Calu3 (cell line): ENCODE data around the gene HIGD1B. TPM values are rescaled to one million over a fixed set of nuclear protein-coding genes. Genes with fewer than 3 reads are reported as not detected.

ENCODE experiments used
- BruUV-seq: library from RNA; stranded (reverse); fragments of 400-500 nt; replicated peaks from 2 replicates; lab custom pipeline; 2021; lab: Mats Ljungman, UMichigan
- CTCF ChIA-PET: fragments of 300-600 bp; sonication (Branson Sonifier 250); formaldehyde crosslinking; loops from one replicate; lab custom pipeline; 2022; ENCODE audit warnings: antibody characterized with exemption; lab: Charles Lee
- DNase-seq: peaks from one replicate; pipeline ENCODE4 v3.0.0; 2022
- H3K27ac Mint-ChIP-seq: one replicate; pipeline ENCODE4 v1.8.0; 2022; ENCODE audit warnings: mixed read lengths; ENCODE audit not compliant: unreplicated experiment
- H3K27me3 Mint-ChIP-seq: one replicate; pipeline ENCODE4 v1.8.0; 2022; ENCODE audit warnings: mixed read lengths; ENCODE audit not compliant: unreplicated experiment
- H3K36me3 Mint-ChIP-seq: one replicate; pipeline ENCODE4 v1.8.0; 2022; ENCODE audit warnings: mild to moderate bottlenecking, moderate library complexity, mixed read lengths; ENCODE audit not compliant: insufficient read depth, unreplicated experiment
- H3K4me1 Mint-ChIP-seq: one replicate; pipeline ENCODE4 v1.8.0; 2022; ENCODE audit warnings: mild to moderate bottlenecking, low read depth, mixed read lengths; ENCODE audit not compliant: unreplicated experiment
- H3K4me3 Mint-ChIP-seq: one replicate; pipeline ENCODE4 v1.8.0; 2022; ENCODE audit warnings: mild to moderate bottlenecking, low read depth, moderate library complexity, mixed read lengths; ENCODE audit not compliant: unreplicated experiment
- H3K9me3 Mint-ChIP-seq: one replicate; pipeline ENCODE4 v1.8.0; 2022; ENCODE audit warnings: low read depth, mixed read lengths; ENCODE audit not compliant: unreplicated experiment
- intact Hi-C: fragments of 100-400 bp; cut with micrococcal nuclease; formaldehyde crosslinking; loops from one replicate; pipeline ENCODE4 v1.10.0; 2022; ENCODE audit not compliant: unreplicated experiment
- total RNA-seq: library from RNA; stranded (reverse); gene quantifications from 2 replicates; pipeline ENCODE4 v1.2.3, GENCODE V29; 2022
- TF ChIP-seq, protein P1 (sequence below): fragments of 200-600 bp; IDR thresholded peaks from one replicate; pipeline ENCODE4 v1.8.0; 2022; ENCODE audit warnings: antibody characterized with exemption; ENCODE audit not compliant: unreplicated experiment

The HIGD1B gene
- total RNA-seq, 1 experiment from 2014 or later: not detected

GRCh38 chr17:44899074-44899782 lies 51.5 kb downstream of the HIGD1B start, which contains the start of gene EFTUD2:
Gene EFTUD2, minus strand, starts transcription at chr17:44899445. Its CDS starts 4,924 bp downstream, at chr17:44894521.
- H3K4me1 Mint-ChIP-seq: peaks cover 19% of the 10 kb centered on the region
- H3K36me3 Mint-ChIP-seq: peaks cover 30% of the 10 kb centered on the region
- CTCF ChIA-PET: interaction anchor here (0.6 to 2.7 kb wide), 8 partner anchors 11 to 305 kb away, joined by 3 to 17 read pairs (median 4); partner anchors contain the start of gene ACBD4
- peak within 1 kb of the TSS; percentile 99 for H3K27ac Mint-ChIP-seq
- intact Hi-C loops: no loop called here
- DNase-seq: peak; percentile 97
- TSS peak; percentile 32 for BruUV-seq
- H3K27me3 Mint-ChIP-seq: no peaks in the 10 kb centered on the region
- H3K4me3 Mint-ChIP-seq: peak within 1 kb of the TSS; percentile 84
- TF ChIP-seq, protein P1, sequence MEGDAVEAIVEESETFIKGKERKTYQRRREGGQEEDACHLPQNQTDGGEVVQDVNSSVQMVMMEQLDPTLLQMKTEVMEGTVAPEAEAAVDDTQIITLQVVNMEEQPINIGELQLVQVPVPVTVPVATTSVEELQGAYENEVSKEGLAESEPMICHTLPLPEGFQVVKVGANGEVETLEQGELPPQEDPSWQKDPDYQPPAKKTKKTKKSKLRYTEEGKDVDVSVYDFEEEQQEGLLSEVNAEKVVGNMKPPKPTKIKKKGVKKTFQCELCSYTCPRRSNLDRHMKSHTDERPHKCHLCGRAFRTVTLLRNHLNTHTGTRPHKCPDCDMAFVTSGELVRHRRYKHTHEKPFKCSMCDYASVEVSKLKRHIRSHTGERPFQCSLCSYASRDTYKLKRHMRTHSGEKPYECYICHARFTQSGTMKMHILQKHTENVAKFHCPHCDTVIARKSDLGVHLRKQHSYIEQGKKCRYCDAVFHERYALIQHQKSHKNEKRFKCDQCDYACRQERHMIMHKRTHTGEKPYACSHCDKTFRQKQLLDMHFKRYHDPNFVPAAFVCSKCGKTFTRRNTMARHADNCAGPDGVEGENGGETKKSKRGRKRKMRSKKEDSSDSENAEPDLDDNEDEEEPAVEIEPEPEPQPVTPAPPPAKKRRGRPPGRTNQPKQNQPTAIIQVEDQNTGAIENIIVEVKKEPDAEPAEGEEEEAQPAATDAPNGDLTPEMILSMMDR: no peak
- H3K9me3 Mint-ChIP-seq: no peaks in the 10 kb centered on the region

Other genes with a start within 250 kb of the HIGD1B start
- 3.5 and 4.7 TPM in 2 replicates for gene MEIOC, start 191.4 kb upstream of the HIGD1B start, total RNA-seq
- gene CCDC43, start 158.1 kb upstream of the HIGD1B start, total RNA-seq: 48.0 and 48.4 TPM in 2 replicates
- 44.8 and 47.4 TPM in 2 replicates for gene DBF4B, start 139.2 kb upstream of the HIGD1B start, total RNA-seq
- gene ADAM11, start 88.9 kb upstream of the HIGD1B start, total RNA-seq: 0.57 and 1.2 TPM in 2 replicates
- 75.9 and 114 TPM in 2 replicates for gene GJC1, start 17.6 kb upstream of the HIGD1B start, total RNA-seq
- 197 and 202 TPM in 2 replicates for gene EFTUD2, start 51.6 kb downstream of the HIGD1B start, total RNA-seq
- gene GFAP, start 67.6 kb downstream of the HIGD1B start, total RNA-seq: not detected in 2 replicates
- 72.8 and 84.6 TPM in 2 replicates for gene KIF18B, start 99.9 kb downstream of the HIGD1B start, total RNA-seq
- 1.3 and 1.5 TPM in 2 replicates for gene C1QL1, start 120.4 kb downstream of the HIGD1B start, total RNA-seq
- gene DCAKD, start 203.7 kb downstream of the HIGD1B start, total RNA-seq: 20.5 and 21.7 TPM in 2 replicates
- gene NMT1, start 213.4 kb downstream of the HIGD1B start, total RNA-seq: 185 and 216 TPM in 2 replicates